K562 (cell line): ENCODE measurements around the gene GDF15. TPM values are rescaled to one million over a fixed set of nuclear protein-coding genes. Genes with fewer than 3 reads are reported as not detected.

ENCODE experiments used
- ATAC-seq: fragments of 200-7000 bp; cut with Tn5 transposase; 3 replicates; pipeline ENCODE4 v1.9.1; 2020; ENCODE audit warnings: moderate library complexity
- BruUV-seq: library from RNA; stranded (reverse); fragments of 400-500 nt; replicated peaks from 2 replicates; lab custom pipeline; 2021; lab: Mats Ljungman, UMichigan
- CTCF ChIA-PET: fragments of 300-600 bp; formaldehyde crosslinking; extraction: SDS; loops from one replicate; lab custom pipeline; 2021; ENCODE audit warnings: low intra/inter-chr PET ratio; lab: Yijun Ruan, JAX
- POLR2A ChIA-PET: fragments of 300-600, 350-650 bp; sonication (Branson Sonifier 250); formaldehyde crosslinking; extraction: SDS; loops from one replicate; lab custom pipeline; 2021; ENCODE audit warnings: antibody characterized with exemption, inconsistent platforms; lab: Yijun Ruan, JAX
- DNase-seq, 4 experiments: peaks; one replicate each; pipeline versions ENCODE4 v3.0.0 to v3.0.0-alpha.2; 2011 to 2018; ENCODE audit warnings: low spot score in 3 of 4, mixed read lengths in 3 of 4; ENCODE audit errors: extremely low read depth in 1 of 4
- FAIRE-seq: peaks from 2 replicates; lab custom pipeline; 2011; peaks lifted over from hg19 to GRCh38; lab: Jason Lieb, UNC
- H2AFZ ChIP-seq: 2 replicates; pipeline ENCODE4 v1.6.0; 2011; ENCODE audit warnings: low read depth, low read length, control low read depth, inconsistent platforms
- H3K27ac ChIP-seq: fragments of 200-600 bp; 3 replicates; pipeline ENCODE4 v1.8.0; 2011; ENCODE audit warnings: low read depth, mild to moderate bottlenecking, control low read depth, inconsistent platforms, low read length, moderate library complexity, mixed read lengths; ENCODE audit errors: extremely low read depth
- H3K27me3 ChIP-seq, 2 experiments: fragments of 300-600 bp in 1 of 2; 2 replicates in 1 of 2; 3 replicates in 1 of 2; pipeline versions ENCODE4 v1.6.0 to v1.8.0; 2011; ENCODE audit warnings: inconsistent platforms in 2 of 2, low read length in 2 of 2, mild to moderate bottlenecking in 1 of 2, mixed read lengths in 1 of 2, moderate library complexity in 1 of 2; ENCODE audit not compliant: control insufficient read depth in 2 of 2, insufficient read depth in 2 of 2
- H3K36me3 ChIP-seq: fragments of 300-600 bp; 3 replicates; pipeline ENCODE4 v1.8.0; 2011; ENCODE audit warnings: mild to moderate bottlenecking, low read length, inconsistent platforms; ENCODE audit not compliant: control insufficient read depth, insufficient read depth
- H3K4me1 ChIP-seq, 2 experiments: fragments of 200-600 bp in 1 of 2; replicated peaks in 1 of 2; 2 replicates in 1 of 2; 3 replicates in 1 of 2; pipeline versions ENCODE4 v1.5.1 to v1.8.0; 2011; ENCODE audit warnings: inconsistent platforms in 2 of 2, low read length in 2 of 2, mild to moderate bottlenecking in 1 of 2, mixed read lengths in 1 of 2, moderate library complexity in 1 of 2; ENCODE audit not compliant: control insufficient read depth in 2 of 2, insufficient read depth in 2 of 2
- H3K4me2 ChIP-seq: 2 replicates; pipeline ENCODE4 v1.6.1; 2011; ENCODE audit warnings: low read length, control low read depth, inconsistent platforms, mixed read lengths; ENCODE audit not compliant: insufficient read depth
- H3K4me3 ChIP-seq: fragments of 200-600 bp; sonication (generic), shearing (Covaris generic); 2 replicates; pipeline ENCODE4 v1.5.1; 2016; ENCODE audit warnings: control low read depth, inconsistent platforms
- H3K79me2 ChIP-seq: fragments of 200-600 bp; 3 replicates; pipeline ENCODE4 v1.8.0; 2011; ENCODE audit warnings: low read length, inconsistent platforms; ENCODE audit not compliant: control insufficient read depth, insufficient read depth
- H3K9ac ChIP-seq, 2 experiments: 2 replicates each; pipeline versions ENCODE4 v1.6.0 to v1.6.1; 2011; ENCODE audit warnings: low read depth in 2 of 2, low read length in 2 of 2, control low read depth in 1 of 2, inconsistent platforms in 1 of 2, mild to moderate bottlenecking in 1 of 2, mixed read lengths in 1 of 2; ENCODE audit not compliant: insufficient read depth in 1 of 2
- H3K9me1 ChIP-seq: one replicate; pipeline ENCODE4 v1.6.0; 2011; ENCODE audit warnings: inconsistent platforms, mild to moderate bottlenecking, low read length, moderate library complexity; ENCODE audit not compliant: control insufficient read depth, insufficient read depth
- H3K9me3 ChIP-seq: replicated peaks from 2 replicates; pipeline ENCODE4 v1.5.1; 2011; ENCODE audit warnings: low read depth, low read length, inconsistent platforms; ENCODE audit not compliant: control insufficient read depth, insufficient read depth
- H4K20me1 ChIP-seq: replicated peaks from 2 replicates; pipeline ENCODE4 v1.6.1; 2011; ENCODE audit warnings: low read length, inconsistent platforms, mixed read lengths; ENCODE audit not compliant: control insufficient read depth, insufficient read depth
- CHD7 ChIP-seq: fragments of 200-600 bp; sonication (generic); IDR thresholded peaks from one replicate; pipeline ENCODE4 v1.6.1; 2012; ENCODE audit warnings: mild to moderate bottlenecking, low read depth, low read length, inconsistent platforms
- MEF2A ChIP-seq: IDR thresholded peaks from 2 replicates; pipeline ENCODE4 v1.6.1; 2011; ENCODE audit warnings: low read depth, mild to moderate bottlenecking, low read length, moderate library complexity; ENCODE audit not compliant: control insufficient read depth
- PML ChIP-seq: IDR thresholded peaks from 2 replicates; pipeline ENCODE4 v1.6.1; 2012; ENCODE audit warnings: low read length, inconsistent platforms
- RFX5 ChIP-seq: IDR thresholded peaks from 2 replicates; pipeline ENCODE4 v1.6.1; 2011; ENCODE audit warnings: low read depth, mild to moderate bottlenecking, improper control_type of control experiment, low read length
- SFPQ ChIP-seq: fragments of 200-400 bp; formaldehyde crosslinking; IDR thresholded peaks from 2 replicates; pipeline ENCODE4 v1.6.1; 2017; ENCODE audit warnings: mild to moderate bottlenecking, low read depth, low read length, moderate library complexity
- ZFX ChIP-seq: sonication (generic); formaldehyde crosslinking; IDR thresholded peaks from 2 replicates; pipeline ENCODE4 v1.8.0; 2022; ENCODE audit warnings: mild to moderate bottlenecking, missing genetic modification reagents, moderate library complexity
- ZSCAN29 ChIP-seq: fragments of 450-650 bp; IDR thresholded peaks from 2 replicates; pipeline ENCODE4 v1.6.1; 2017
- ZZZ3 ChIP-seq: fragments of 450-650 bp; IDR thresholded peaks from 2 replicates; pipeline ENCODE4 v1.6.1; 2016; ENCODE audit warnings: antibody characterized with exemption, mild to moderate bottlenecking, moderate library complexity
- WGBS: fragments of 100-300 bp; shearing (Covaris generic); methylation state at CpG from one replicate; pipeline ENCODE4 v1.1.6; 2016; ENCODE audit warnings: low coverage, mixed read lengths; ENCODE audit not compliant: insufficient coverage; ENCODE audit errors: missing lambda C conversion rate; 5-methylcytosine and 5-hydroxymethylcytosine counted together
- in situ Hi-C: fragments of 300-500 bp; cut with MboI; formaldehyde crosslinking; loops from 4 replicates; pipeline ENCODE4 v1.15.0; 2018; ENCODE audit warnings: inconsistent platforms, mixed read lengths
- intact Hi-C: fragments of 100-400 bp; cut with micrococcal nuclease; formaldehyde crosslinking; loops from 2 replicates; pipeline ENCODE4 v1.14.2; 2022
- polyA plus RNA-seq, 8 experiments: library from polyadenylated mRNA; depleted of rRNA in 4 of 8; stranded (reverse) in 5 of 8; unstranded in 3 of 8; fragments of >200 nt; fragmentation: Nextera tagmentation in 2 of 8; fragmentation: Illumina TruSeq in 1 of 8; extraction: Ambion mirVana in 2 of 8; extraction: Trizol in 1 of 8; gene quantifications; 2 replicates each; pipeline versions ENCODE4 v1.2.1 to v1.2.3, GENCODE V29; 2011 to 2014; ENCODE audit warnings: inconsistent platforms in 1 of 8, missing spikeins in 1 of 8
- total RNA-seq, 7 experiments: library from RNA; depleted of rRNA in 6 of 7; stranded (reverse); fragments of >200 nt in 6 of 7; fragmentation: Illumina TruSeq in 2 of 7; extraction: Trizol in 2 of 7; gene quantifications; 2 replicates each; pipeline versions ENCODE4 v1.2.1 to v1.2.3, GENCODE V29; 2011 to 2021; ENCODE audit warnings: low replicate concordance in 1 of 7

Gene GDF15
- total and polyA plus RNA-seq, 9 of the 15 experiments (the other 6 are each of a cell fraction or from before 2014, with no cell fraction given) = 2.3 to 82.4 (median 12.5) TPM

GRCh38 chr19:18338541-18338940, 47.4 kb upstream of the GDF15 start:
- Histone ChIP-seq H4K20me1 (no peaks in the 10 kb centered on the region), H3K4me1 (peaks cover 9 to 44% of the 10 kb centered on the region in 2 experiments; a peak in 4 of 5 replicates), H3K9ac (no peak overlapping the region), H3K4me2 (no peak overlapping the region), H3K9me1 (no peaks in the 10 kb centered on the region), H3K36me3 (peaks cover 18% of the 10 kb centered on the region; the same call in 2 of the 3 replicates), H2AFZ (no peak overlapping the region; the same call in 1 of the 2 replicates), H3K27ac (no peak overlapping the region), H3K9me3 (no peaks in the 10 kb centered on the region; the same call in 1 of the 2 replicates), H3K27me3 (no peaks in the 10 kb centered on the region), H3K79me2 (peaks cover 29% of the 10 kb centered on the region), H3K4me3 (no peak overlapping the region)
- DNase-seq (no peak), FAIRE-seq (no peak), ATAC-seq (no peak)
- CTCF ChIA-PET = no interaction called here
- BruUV-seq = no TSS peak
- intact Hi-C loops = no loop called here
- in situ Hi-C loops = no loop called here
- POLR2A ChIA-PET = interaction anchor here (1.1 to 7.9 kb wide), 4 partner anchors 9 to 78 kb away, joined by 3 to 106 read pairs (median 17); partner anchors contain the start of genes GDF15 and JUND
- 53% methylated on average over 8 of the region's 9 CpGs for WGBS
- no peak for TF ChIP-seq ZZZ3
- no peak for TF ChIP-seq CHD7
- no peak for TF ChIP-seq RFX5
- TF ChIP-seq MEF2A = no peak
- no peak for TF ChIP-seq ZFX (CRISPR knock-in tag)
- TF ChIP-seq SFPQ = no peak
- TF ChIP-seq ZSCAN29 = no peak
- no peak for TF ChIP-seq PML
